H9 (cell line): ENCODE measurements around the gene CERS6. TPM values are rescaled to one million over a fixed set of nuclear protein-coding genes. Genes with fewer than 3 reads are reported as not detected.

Source experiments
- DNase-seq: peaks from one replicate; pipeline ENCODE4 v3.0.0-alpha.2; 2017
- H2AFZ ChIP-seq: one replicate; pipeline ENCODE4 v1.6.1; 2013; ENCODE audit warnings: mild to moderate bottlenecking, low read length, control low read depth, moderate library complexity
- H2AK5ac ChIP-seq: 2 replicates; pipeline ENCODE4 v1.6.1; 2013; ENCODE audit warnings: low read length, control low read depth, mixed read lengths; ENCODE audit not compliant: insufficient read length
- H2BK120ac ChIP-seq: one replicate; pipeline ENCODE4 v1.6.1; 2013; ENCODE audit warnings: low read depth, mild to moderate bottlenecking, low read length, control low read depth, inconsistent platforms; ENCODE audit not compliant: poor library complexity, severe bottlenecking
- H2BK12ac ChIP-seq: 2 replicates; pipeline ENCODE4 v1.6.1; 2013; ENCODE audit warnings: low read length, control low read depth, mixed read lengths, low read depth; ENCODE audit not compliant: insufficient read length
- H2BK15ac ChIP-seq: 2 replicates; pipeline ENCODE4 v1.6.1; 2013; ENCODE audit warnings: low read depth, low read length, control low read depth
- H2BK20ac ChIP-seq: one replicate; pipeline ENCODE4 v1.6.1; 2013; ENCODE audit warnings: low read depth, mild to moderate bottlenecking, low read length, control low read depth, inconsistent platforms; ENCODE audit not compliant: poor library complexity, severe bottlenecking
- H2BK5ac ChIP-seq: 2 replicates; pipeline ENCODE4 v1.6.1; 2013; ENCODE audit warnings: low read length, control low read depth, mixed read lengths; ENCODE audit not compliant: insufficient read length
- H3K14ac ChIP-seq: 2 replicates; pipeline ENCODE4 v1.6.1; 2013; ENCODE audit warnings: low read length, control low read depth; ENCODE audit not compliant: insufficient read depth
- H3K18ac ChIP-seq: 2 replicates; pipeline ENCODE4 v1.6.1; 2013; ENCODE audit warnings: low read depth, mild to moderate bottlenecking, mixed read lengths, low read length, control low read depth; ENCODE audit not compliant: insufficient read length
- H3K23ac ChIP-seq: 2 replicates; pipeline ENCODE4 v1.6.1; 2013; ENCODE audit warnings: low read length, control low read depth, mixed read lengths, low read depth; ENCODE audit not compliant: insufficient read length
- H3K23me2 ChIP-seq: 2 replicates; pipeline ENCODE4 v1.6.1; 2013; ENCODE audit warnings: low read depth, mild to moderate bottlenecking, mixed read lengths, low read length, control low read depth; ENCODE audit not compliant: insufficient read length, poor library complexity, severe bottlenecking
- H3K27ac ChIP-seq: 2 replicates; pipeline ENCODE4 v1.5.1; 2013; ENCODE audit warnings: low read length, control low read depth, mixed read lengths, low read depth; ENCODE audit not compliant: insufficient read length
- H3K27me3 ChIP-seq: 2 replicates; pipeline ENCODE4 v1.6.1; 2013; ENCODE audit warnings: low read length, control low read depth, inconsistent platforms; ENCODE audit not compliant: insufficient read depth
- H3K4ac ChIP-seq: 2 replicates; pipeline ENCODE4 v1.6.1; 2013; ENCODE audit warnings: low read depth, mild to moderate bottlenecking, control low read depth, inconsistent platforms, low read length, moderate library complexity
- H3K4me1 ChIP-seq: 2 replicates; pipeline ENCODE4 v1.6.1; 2013; ENCODE audit warnings: low read length, control low read depth, inconsistent platforms; ENCODE audit not compliant: insufficient read depth
- H3K4me2 ChIP-seq: 2 replicates; pipeline ENCODE4 v1.6.1; 2013; ENCODE audit warnings: low read length, control low read depth, mixed read lengths; ENCODE audit not compliant: insufficient read length, insufficient read depth
- H3K56ac ChIP-seq: 2 replicates; pipeline ENCODE4 v1.6.1; 2013; ENCODE audit warnings: low read depth, mild to moderate bottlenecking, mixed read lengths, low read length, control low read depth; ENCODE audit not compliant: insufficient read length
- H3K79me1 ChIP-seq: 2 replicates; pipeline ENCODE4 v1.6.1; 2013; ENCODE audit warnings: low read depth, mild to moderate bottlenecking, moderate library complexity, low read length, control low read depth, inconsistent platforms; ENCODE audit not compliant: insufficient read depth, poor library complexity, severe bottlenecking
- H3K79me2 ChIP-seq: 2 replicates; pipeline ENCODE4 v1.6.1; 2013; ENCODE audit warnings: low read length, control low read depth, inconsistent platforms; ENCODE audit not compliant: insufficient read depth
- H3K9ac ChIP-seq: 2 replicates; pipeline ENCODE4 v1.6.1; 2013; ENCODE audit warnings: low read length, control low read depth, mixed read lengths; ENCODE audit not compliant: insufficient read length; ENCODE audit errors: extremely low read depth
- H3K9me3 ChIP-seq: one replicate; pipeline ENCODE4 v1.6.1; 2013; ENCODE audit warnings: low read depth, low read length, inconsistent platforms; ENCODE audit not compliant: control insufficient read depth
- H3T11ph ChIP-seq: one replicate; pipeline ENCODE4 v1.6.1; 2013; ENCODE audit warnings: mild to moderate bottlenecking, low read length, control low read depth, inconsistent platforms
- H4K20me1 ChIP-seq: one replicate; pipeline ENCODE4 v1.6.1; 2013; ENCODE audit not compliant: control insufficient read depth, insufficient read length, insufficient read depth
- H4K5ac ChIP-seq: 2 replicates; pipeline ENCODE4 v1.6.1; 2013; ENCODE audit warnings: low read depth, mild to moderate bottlenecking, mixed read lengths, low read length, control low read depth; ENCODE audit not compliant: insufficient read length
- H4K8ac ChIP-seq: replicated peaks from 2 replicates; pipeline ENCODE4 v1.6.1; 2013; ENCODE audit warnings: low read length, control low read depth, mixed read lengths, low read depth; ENCODE audit not compliant: insufficient read length
- H4K91ac ChIP-seq: 2 replicates; pipeline ENCODE4 v1.6.1; 2013; ENCODE audit warnings: low read depth, mild to moderate bottlenecking, moderate library complexity, mixed read lengths, low read length, control low read depth; ENCODE audit not compliant: insufficient read length
- H3K27ac Mint-ChIP-seq, 3 experiments: 2 replicates in 2 of 3; 3 replicates in 1 of 3; pipeline ENCODE4 v1.8.0; 2020 to 2021; ENCODE audit warnings: mixed read lengths in 3 of 3, mild to moderate bottlenecking in 1 of 3, moderate library complexity in 1 of 3
- H3K27me3 Mint-ChIP-seq: 2 replicates; pipeline ENCODE4 v1.8.0; 2021; ENCODE audit warnings: low read depth, mild to moderate bottlenecking, moderate library complexity, mixed read lengths
- H3K36me3 Mint-ChIP-seq, 3 experiments: 2 replicates in 2 of 3; 3 replicates in 1 of 3; pipeline ENCODE4 v1.8.0; 2020 to 2021; ENCODE audit warnings: low read depth in 3 of 3, mixed read lengths in 3 of 3; ENCODE audit not compliant: insufficient read depth in 1 of 3
- H3K4me1 Mint-ChIP-seq, 2 experiments: 2 replicates each; pipeline ENCODE4 v1.8.0; 2020; ENCODE audit warnings: mixed read lengths in 2 of 2
- H3K4me3 Mint-ChIP-seq, 2 experiments: 2 replicates in 1 of 2; 3 replicates in 1 of 2; pipeline ENCODE4 v1.8.0; 2020 to 2021; ENCODE audit warnings: mild to moderate bottlenecking in 2 of 2, mixed read lengths in 2 of 2, moderate library complexity in 1 of 2
- H3K9me3 Mint-ChIP-seq, 2 experiments: 2 replicates in 1 of 2; 3 replicates in 1 of 2; pipeline ENCODE4 v1.8.0; 2020; ENCODE audit warnings: mild to moderate bottlenecking in 2 of 2, mixed read lengths in 2 of 2, moderate library complexity in 1 of 2
- WGBS: extraction: QIAGEN DNeasy Blood & Tissue Kit; methylation state at CpG from one replicate; pipeline ENCODE4 v1.1.7; 2013; ENCODE audit warnings: missing lambda C conversion rate, low lambda C conversion rate, mixed read lengths; ENCODE audit not compliant: insufficient read length; ENCODE audit errors: extremely low coverage; 5-methylcytosine and 5-hydroxymethylcytosine counted together
- total RNA-seq: library from RNA; stranded (reverse); gene quantifications from 2 replicates; pipeline ENCODE4 v1.2.1, GENCODE V29; 2021
- TF ChIP-seq, protein P1 (sequence below): fragments of 200-600 bp; sonication (generic); conservative IDR thresholded peaks from 3 replicates; pipeline ENCODE4 v1.8.0; 2021; ENCODE audit warnings: antibody characterized with exemption, mild to moderate bottlenecking

CERS6 gene
- total RNA-seq, 1 experiment from 2014 or later, result 17.7 TPM

DNA sequence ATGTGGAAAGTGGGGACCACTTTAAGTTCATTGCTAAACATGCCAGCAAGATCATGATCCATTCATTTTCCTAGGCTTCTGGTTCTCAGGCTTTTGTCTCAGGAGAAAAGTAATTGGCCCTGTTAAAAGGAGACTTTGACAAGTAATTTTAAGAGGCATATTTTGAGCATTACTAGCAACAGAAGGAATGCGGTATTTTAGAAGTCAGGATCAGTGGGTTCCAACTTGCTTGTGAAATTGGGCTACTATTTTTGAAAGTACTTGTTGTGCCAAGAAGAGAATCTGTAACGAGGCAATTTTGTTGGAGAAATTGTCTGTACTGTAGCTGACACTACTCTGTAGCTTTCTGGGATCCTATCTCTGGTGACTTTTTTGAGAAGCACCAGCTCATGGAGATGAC, 59.4 kb downstream of the CERS6 start:
- Histone ChIP-seq H3K18ac (no peak overlapping the region), H3K23me2 (no peaks in the 10 kb centered on the region), H3K4me2 (no peak overlapping the region), H2BK120ac (no peak overlapping the region), H2BK5ac (no peak overlapping the region), H3K4me1 (peaks cover 3% of the 10 kb centered on the region; the same call in 1 of the 2 replicates), H3K79me2 (peaks cover 2% of the 10 kb centered on the region; the same call in 1 of the 2 replicates), H3K14ac (no peak overlapping the region), H4K5ac (no peak overlapping the region), H4K8ac (no peak overlapping the region), H3K4ac (no peak overlapping the region), H3K27ac (no peak overlapping the region), H4K20me1 (no peaks in the 10 kb centered on the region), H4K91ac (no peak overlapping the region), H2AFZ (no peak overlapping the region), H3K9ac (no peak overlapping the region), H2BK12ac (no peak overlapping the region), H3K23ac (no peak overlapping the region), H2BK15ac (no peak overlapping the region), H2AK5ac (no peak overlapping the region), H3K79me1 (no peaks in the 10 kb centered on the region), H3K27me3 (no peaks in the 10 kb centered on the region), H3T11ph (no peak overlapping the region), H3K56ac (no peak overlapping the region), H3K9me3 (no peaks in the 10 kb centered on the region), H2BK20ac (no peak overlapping the region)
- no peak for DNase-seq
- Mint-ChIP-seq H3K4me1 (peaks cover 29 to 37% of the 10 kb centered on the region in 2 experiments), H3K27me3 (no peaks in the 10 kb centered on the region), H3K9me3 (no peaks in the 10 kb centered on the region), H3K27ac (no peak overlapping the region), H3K4me3 (no peak overlapping the region), H3K36me3 (no peaks in the 10 kb centered on the region)
- WGBS, result no CpG with 5 or more reads among the region's 2 CpGs
- TF ChIP-seq, protein P1, sequence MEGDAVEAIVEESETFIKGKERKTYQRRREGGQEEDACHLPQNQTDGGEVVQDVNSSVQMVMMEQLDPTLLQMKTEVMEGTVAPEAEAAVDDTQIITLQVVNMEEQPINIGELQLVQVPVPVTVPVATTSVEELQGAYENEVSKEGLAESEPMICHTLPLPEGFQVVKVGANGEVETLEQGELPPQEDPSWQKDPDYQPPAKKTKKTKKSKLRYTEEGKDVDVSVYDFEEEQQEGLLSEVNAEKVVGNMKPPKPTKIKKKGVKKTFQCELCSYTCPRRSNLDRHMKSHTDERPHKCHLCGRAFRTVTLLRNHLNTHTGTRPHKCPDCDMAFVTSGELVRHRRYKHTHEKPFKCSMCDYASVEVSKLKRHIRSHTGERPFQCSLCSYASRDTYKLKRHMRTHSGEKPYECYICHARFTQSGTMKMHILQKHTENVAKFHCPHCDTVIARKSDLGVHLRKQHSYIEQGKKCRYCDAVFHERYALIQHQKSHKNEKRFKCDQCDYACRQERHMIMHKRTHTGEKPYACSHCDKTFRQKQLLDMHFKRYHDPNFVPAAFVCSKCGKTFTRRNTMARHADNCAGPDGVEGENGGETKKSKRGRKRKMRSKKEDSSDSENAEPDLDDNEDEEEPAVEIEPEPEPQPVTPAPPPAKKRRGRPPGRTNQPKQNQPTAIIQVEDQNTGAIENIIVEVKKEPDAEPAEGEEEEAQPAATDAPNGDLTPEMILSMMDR, result no peak
